ENCODE measurements around the gene HLCS.
A peak's percentile ranks its signal among the peaks of the same experiment; 100 is the strongest.

HLCS gene

GRCh38 chr21:36879827-36880226 lies 86.6 kb downstream of the HLCS start:
- no peak for DNase-seq

GRCh38 chr21:36877741-36878140 lies 88.7 kb downstream of the HLCS start:
- DNase-seq, result no peak

- DNase-seq, result no peak
Measured at GRCh38 chr21:36874665-36875064, 91.8 kb downstream of the HLCS start.

GRCh38 chr21:36873513-36873912 lies 93.0 kb downstream of the HLCS start:
- no peak for DNase-seq

GRCh38 chr21:36867291-36867905 lies 99.1 kb downstream of the HLCS start:
- DNase-seq, result no peak

- no peak for DNase-seq
Measured at GRCh38 chr21:36866419-36866818, 100.0 kb downstream of the HLCS start.

- DNase-seq, result no peak
Measured at GRCh38 chr21:36864974-36865373, 101.5 kb downstream of the HLCS start.

GRCh38 chr21:36863260-36863659 lies 103.2 kb downstream of the HLCS start:
- DNase-seq, result no peak

GRCh38 chr21:36861595-36862323 lies 104.7 kb downstream of the HLCS start:
- DNase-seq, result no peak

GRCh38 chr21:36860736-36861594 lies 105.5 kb downstream of the HLCS start:
- no peak for DNase-seq

- DNase-seq, result no peak
Measured at GRCh38 chr21:36859744-36860501, 106.5 kb downstream of the HLCS start.

GRCh38 chr21:36858320-36858957 lies 108.0 kb downstream of the HLCS start:
- no peak for DNase-seq

GRCh38 chr21:36856643-36857042 lies 109.8 kb downstream of the HLCS start:
- no peak for DNase-seq

GRCh38 chr21:36854391-36854790 lies 112.1 kb downstream of the HLCS start:
- DNase-seq, result peak; percentile 15

- DNase-seq, result no peak
Measured at GRCh38 chr21:36852864-36853263, 113.6 kb downstream of the HLCS start.

GRCh38 chr21:36852293-36852692 lies 114.2 kb downstream of the HLCS start:
- DNase-seq, result no peak

GRCh38 chr21:36851121-36851520 lies 115.3 kb downstream of the HLCS start:
- no peak for DNase-seq

GRCh38 chr21:36850372-36850771 lies 116.1 kb downstream of the HLCS start:
- no peak for DNase-seq

GRCh38 chr21:36849461-36850105 lies 116.9 kb downstream of the HLCS start:
- no peak for DNase-seq

- DNase-seq, result no peak
Measured at GRCh38 chr21:36848730-36849274, 117.7 kb downstream of the HLCS start.

GRCh38 chr21:36847189-36847588 lies 119.3 kb downstream of the HLCS start:
- DNase-seq, result no peak

- no peak for DNase-seq
Measured at GRCh38 chr21:36846631-36847030, 119.8 kb downstream of the HLCS start.
